ENCODE measurements around the gene SRRD. TPM values are rescaled to one million over a fixed set of nuclear protein-coding genes. Genes with fewer than 3 reads are reported as not detected.

SRRD gene
- total and polyA plus RNA-seq, 2 experiments from 2014 or later, result 29.5 to 31.2 TPM

GRCh38 chr22:26517429-26517828 lies 33.8 kb downstream of the SRRD start:
- 98% methylated on average over 5 of the region's 5 CpGs for WGBS (ENCODE audit: low lambda C conversion rate, missing lambda C conversion rate)
- Histone ChIP-seq H3K79me2 (peaks cover 11% of the 10 kb centered on the region), H3K4me1 (ENCODE audit: insufficient read depth) (peaks cover 9% of the 10 kb centered on the region)

GRCh38 chr22:26522012-26522411 lies 38.3 kb downstream of the SRRD start:
- no peaks in the 10 kb centered on the region for H3K9me2 ChIP-seq (replicated peaks; ENCODE audit: insufficient read depth)
- H3K4me1 ChIP-seq (ENCODE audit: insufficient read depth), result no peaks in the 10 kb centered on the region
- H3K9me3 ChIP-seq (ENCODE audit: low read depth), result no peaks in the 10 kb centered on the region
- no peak overlapping the region for H3K4me2 ChIP-seq
- 92% methylated on average over 2 of the region's 2 CpGs for WGBS (ENCODE audit: low lambda C conversion rate, missing lambda C conversion rate)
- H3K4me3 ChIP-seq, result no peak overlapping the region
- no peak for DNase-seq (ENCODE audit: low spot score)
- H2AFZ ChIP-seq, result no peak overlapping the region
- no peaks in the 10 kb centered on the region for H3K27me3 ChIP-seq
- H3K36me3 ChIP-seq (replicated peaks; ENCODE audit: insufficient read depth, low read depth), result no peaks in the 10 kb centered on the region
- H3K79me2 ChIP-seq, result no peaks in the 10 kb centered on the region
- H3K27ac ChIP-seq, result no peak overlapping the region
- TF ChIP-seq CTCF (IDR thresholded peaks at IDR 0.05; ENCODE audit: poor library complexity) (no peak), EZH2phosphoT487 (IDR thresholded peaks at IDR 0.05; ENCODE audit: low read depth, severe bottlenecking, unreplicated experiment) (no peak), EZH2 (IDR thresholded peaks at IDR 0.05; ENCODE audit: borderline replicate concordance) (no peak)
- no peaks in the 10 kb centered on the region for H4K20me1 ChIP-seq (ENCODE audit: insufficient read depth, poor library complexity, severe bottlenecking)

More at GRCh38 chr22:26517429-26517828, 33.8 kb downstream of the SRRD start:
- no peak for TF ChIP-seq EZH2phosphoT487 (IDR thresholded peaks at IDR 0.05; ENCODE audit: low read depth, severe bottlenecking, unreplicated experiment)
- TF ChIP-seq EZH2 (IDR thresholded peaks at IDR 0.05; ENCODE audit: borderline replicate concordance), result no peak
- TF ChIP-seq CTCF (IDR thresholded peaks at IDR 0.05; ENCODE audit: poor library complexity), result no peak
- H3K27ac ChIP-seq, result no peak overlapping the region
- no peaks in the 10 kb centered on the region for H4K20me1 ChIP-seq (ENCODE audit: insufficient read depth, poor library complexity, severe bottlenecking)
- H3K9me3 ChIP-seq (ENCODE audit: low read depth), result no peaks in the 10 kb centered on the region
- no peak overlapping the region for H3K4me2 ChIP-seq
- no peaks in the 10 kb centered on the region for H3K9me2 ChIP-seq (replicated peaks; ENCODE audit: insufficient read depth)
- H2AFZ ChIP-seq, result no peak overlapping the region
- H3K36me3 ChIP-seq (replicated peaks; ENCODE audit: insufficient read depth, low read depth), result no peaks in the 10 kb centered on the region
- DNase-seq (ENCODE audit: low spot score), result no peak
- H3K4me3 ChIP-seq, result no peak overlapping the region
- H3K27me3 ChIP-seq, result no peaks in the 10 kb centered on the region

- TF ChIP-seq EZH2 (IDR thresholded peaks at IDR 0.05; ENCODE audit: borderline replicate concordance), result no peak
- TF ChIP-seq EZH2phosphoT487 (IDR thresholded peaks at IDR 0.05; ENCODE audit: low read depth, severe bottlenecking, unreplicated experiment), result no peak
- no peak for TF ChIP-seq CTCF (IDR thresholded peaks at IDR 0.05; ENCODE audit: poor library complexity)
- Histone ChIP-seq H3K79me2 (no peaks in the 10 kb centered on the region), H3K27ac (no peak overlapping the region), H3K4me1 (ENCODE audit: insufficient read depth) (no peaks in the 10 kb centered on the region), H2AFZ (no peak overlapping the region), H3K9me2 (replicated peaks; ENCODE audit: insufficient read depth) (no peaks in the 10 kb centered on the region), H3K27me3 (no peaks in the 10 kb centered on the region), H3K4me2 (no peak overlapping the region), H3K9me3 (ENCODE audit: low read depth) (no peaks in the 10 kb centered on the region), H3K4me3 (no peak overlapping the region), H4K20me1 (ENCODE audit: insufficient read depth, poor library complexity, severe bottlenecking) (no peaks in the 10 kb centered on the region), H3K36me3 (replicated peaks; ENCODE audit: insufficient read depth, low read depth) (no peaks in the 10 kb centered on the region)
- WGBS (ENCODE audit: low lambda C conversion rate, missing lambda C conversion rate), result 91% methylated on average over 4 of the region's 4 CpGs
- no peak for DNase-seq (ENCODE audit: low spot score)
Measured at GRCh38 chr22:26522592-26522991, 38.9 kb downstream of the SRRD start.

GRCh38 chr22:26524870-26525269 lies 41.2 kb downstream of the SRRD start:
- Histone ChIP-seq H3K4me3 (no peak overlapping the region), H4K20me1 (ENCODE audit: insufficient read depth, poor library complexity, severe bottlenecking) (no peaks in the 10 kb centered on the region), H3K4me1 (ENCODE audit: insufficient read depth) (no peaks in the 10 kb centered on the region), H3K27ac (peak overlapping the region; percentile 46), H3K27me3 (no peaks in the 10 kb centered on the region), H3K9me2 (replicated peaks; ENCODE audit: insufficient read depth) (no peaks in the 10 kb centered on the region), H3K79me2 (no peaks in the 10 kb centered on the region), H3K9me3 (ENCODE audit: low read depth) (no peaks in the 10 kb centered on the region), H2AFZ (no peak overlapping the region), H3K4me2 (no peak overlapping the region), H3K36me3 (replicated peaks; ENCODE audit: insufficient read depth, low read depth) (no peaks in the 10 kb centered on the region)
- TF ChIP-seq EZH2 (IDR thresholded peaks at IDR 0.05; ENCODE audit: borderline replicate concordance) (no peak), EZH2phosphoT487 (IDR thresholded peaks at IDR 0.05; ENCODE audit: low read depth, severe bottlenecking, unreplicated experiment) (no peak), CTCF (IDR thresholded peaks at IDR 0.05; ENCODE audit: poor library complexity) (no peak)
- DNase-seq (ENCODE audit: low spot score), result peak; percentile 54
- 59% methylated on average over 4 of the region's 4 CpGs for WGBS (ENCODE audit: low lambda C conversion rate, missing lambda C conversion rate)
